GM19099 (cell line): ENCODE measurements around the gene HOXB3.
A peak's percentile ranks its signal among the peaks of the same experiment; 100 is the strongest.

Experiments
- POLR2A ChIP-seq: IDR thresholded peaks from 3 replicates; pipeline ENCODE4 v1.6.1; 2011; ENCODE audit warnings: low read depth; ENCODE audit not compliant: insufficient read length; ENCODE audit errors: extremely low read depth

Gene HOXB3

GRCh38 chr17:48578616-48579470 lies 11.2 kb downstream of the HOXB3 start:
- no peak for TF ChIP-seq POLR2A

- TF ChIP-seq POLR2A: peak; percentile 45
These were observed 12.0 kb downstream of the HOXB3 start, which contains the start of gene HOXB4 for GRCh38 chr17:48577946-48578615. HOXB4 (minus strand) TSS chr17:48578350; CDS start chr17:48578319, 31 bp downstream.

GRCh38 chr17:48577330-48577945 lies 12.6 kb downstream of the HOXB3 start:
- TF ChIP-seq POLR2A: no peak

GRCh38 chr17:48576479-48577309 lies 13.3 kb downstream of the HOXB3 start:
- no peak for TF ChIP-seq POLR2A

GRCh38 chr17:48575673-48576478 lies 14.2 kb downstream of the HOXB3 start:
- no peak for TF ChIP-seq POLR2A

- no peak for TF ChIP-seq POLR2A
These were observed 14.9 kb downstream of the HOXB3 start for GRCh38 chr17:48575066-48575582.

- TF ChIP-seq POLR2A: no peak
These were observed 15.5 kb downstream of the HOXB3 start for GRCh38 chr17:48574505-48575065.

- TF ChIP-seq POLR2A: no peak
These were observed 18.1 kb downstream of the HOXB3 start for GRCh38 chr17:48571826-48572417.

- TF ChIP-seq POLR2A: no peak
These were observed 18.8 kb downstream of the HOXB3 start for GRCh38 chr17:48571024-48571818.

- TF ChIP-seq POLR2A: no peak
These were observed 19.6 kb downstream of the HOXB3 start for GRCh38 chr17:48570325-48571023.

- no peak for TF ChIP-seq POLR2A
These were observed 20.2 kb downstream of the HOXB3 start for GRCh38 chr17:48569674-48570324.
